Liver (tissue), 9 donors: Measurements from ENCODE around the gene PCBP2. TPM values are rescaled to one million over a fixed set of nuclear protein-coding genes. Genes with fewer than 3 reads are reported as not detected.

ENCODE experiments used
- DNase-seq: peaks from one replicate; pipeline ENCODE4 v3.0.0-alpha.2; 2017; ENCODE audit warnings: low spot score
- H3K27ac ChIP-seq, 2 donors: one replicate each; pipeline ENCODE4 v1.7.0; 2013; ENCODE audit warnings: inconsistent platforms in 2 of 2, low read length in 2 of 2, control low read depth in 1 of 2, low read depth in 1 of 2, mild to moderate bottlenecking in 1 of 2
- H3K27me3 ChIP-seq, 4 donors: one replicate each; pipeline versions ENCODE4 v1.6.1 to v1.7.0; 2013; ENCODE audit warnings: low read length in 3 of 4, inconsistent platforms in 1 of 4, mild to moderate bottlenecking in 1 of 4, moderate library complexity in 1 of 4; ENCODE audit not compliant: control insufficient read depth in 4 of 4, insufficient read depth in 4 of 4
- H3K36me3 ChIP-seq, 4 donors: one replicate each; pipeline versions ENCODE4 v1.6.1 to v1.7.0; 2013; ENCODE audit warnings: low read length in 3 of 4, mild to moderate bottlenecking in 3 of 4, low read depth in 1 of 4, moderate library complexity in 1 of 4; ENCODE audit not compliant: control insufficient read depth in 4 of 4, insufficient read depth in 3 of 4
- H3K4me1 ChIP-seq, 4 donors: one replicate each; pipeline versions ENCODE4 v1.6.1 to v1.7.0; 2013; ENCODE audit warnings: low read length in 3 of 4, mild to moderate bottlenecking in 3 of 4, moderate library complexity in 1 of 4; ENCODE audit not compliant: control insufficient read depth in 4 of 4, insufficient read depth in 4 of 4
- H3K4me3 ChIP-seq, 3 donors: one replicate each; pipeline versions ENCODE4 v1.6.1 to v1.7.0; 2013; ENCODE audit warnings: low read length in 3 of 3, control low read depth in 1 of 3, low read depth in 1 of 3, mild to moderate bottlenecking in 1 of 3
- H3K9ac ChIP-seq, 2 donors: one replicate each; pipeline ENCODE4 v1.7.0; 2013; ENCODE audit warnings: low read length in 2 of 2, mild to moderate bottlenecking in 2 of 2, moderate library complexity in 2 of 2, control low read depth in 1 of 2, low read depth in 1 of 2
- H3K9me3 ChIP-seq, 4 donors: one replicate each; pipeline versions ENCODE4 v1.6.1 to v1.7.0; 2013; ENCODE audit warnings: low read length in 3 of 4; ENCODE audit not compliant: control insufficient read depth in 4 of 4
- CTCF ChIP-seq: fragments of 150-350 bp; IDR thresholded peaks from 2 replicates; pipeline ENCODE4 v1.5.1; 2017; ENCODE audit warnings: improper control_type of control experiment, low read depth, low read length; ENCODE audit not compliant: missing input control
- FOXA1 ChIP-seq: IDR thresholded peaks from 2 replicates; pipeline ENCODE4 v1.6.1; 2016; ENCODE audit warnings: antibody characterized with exemption
- FOXA2 ChIP-seq: IDR thresholded peaks from 2 replicates; pipeline ENCODE4 v1.6.1; 2016; ENCODE audit warnings: antibody characterized with exemption
- GABPA ChIP-seq, 2 donors: IDR thresholded peaks in 1 of 2; conservative IDR thresholded peaks in 1 of 2; 2 replicates each; pipeline ENCODE4 v1.6.1; 2016; ENCODE audit warnings: antibody characterized with exemption in 2 of 2, mild to moderate bottlenecking in 1 of 2, moderate library complexity in 1 of 2
- HNF4A ChIP-seq, 2 donors: conservative IDR thresholded peaks; 2 replicates each; pipeline ENCODE4 v1.6.1; 2016; ENCODE audit warnings: antibody characterized with exemption in 2 of 2, mild to moderate bottlenecking in 2 of 2
- JUND ChIP-seq, 2 donors: IDR thresholded peaks; 2 replicates each; pipeline ENCODE4 v1.6.1; 2016; ENCODE audit warnings: antibody characterized with exemption in 2 of 2
- MAX ChIP-seq: IDR thresholded peaks from 2 replicates; pipeline ENCODE4 v1.6.1; 2016; ENCODE audit warnings: antibody characterized with exemption
- NR2F2 ChIP-seq: IDR thresholded peaks from 2 replicates; pipeline ENCODE4 v1.6.1; 2016; ENCODE audit warnings: antibody characterized with exemption
- RAD21 ChIP-seq, 2 donors: IDR thresholded peaks; 2 replicates each; pipeline ENCODE4 v1.6.1; 2016; ENCODE audit warnings: antibody characterized with exemption in 2 of 2, mild to moderate bottlenecking in 2 of 2
- REST ChIP-seq: IDR thresholded peaks from 2 replicates; pipeline ENCODE4 v1.6.1; 2016; ENCODE audit warnings: antibody characterized with exemption, mild to moderate bottlenecking
- RXRA ChIP-seq, 2 donors: IDR thresholded peaks; 2 replicates each; pipeline ENCODE4 v1.6.1; 2017 to 2018; ENCODE audit warnings: antibody characterized with exemption in 2 of 2, mild to moderate bottlenecking in 1 of 2
- SP1 ChIP-seq: IDR thresholded peaks from 2 replicates; pipeline ENCODE4 v1.6.1; 2018; ENCODE audit warnings: antibody characterized with exemption, mild to moderate bottlenecking
- TAF1 ChIP-seq: conservative IDR thresholded peaks from 2 replicates; pipeline ENCODE4 v1.6.1; 2016; ENCODE audit warnings: antibody characterized with exemption, mild to moderate bottlenecking
- YY1 ChIP-seq: IDR thresholded peaks from 2 replicates; pipeline ENCODE4 v1.6.1; 2016; ENCODE audit warnings: antibody characterized with exemption, mild to moderate bottlenecking
- WGBS: extraction: QIAGEN DNeasy Blood & Tissue Kit; methylation state at CpG from one replicate; pipeline ENCODE4 v1.1.7; 2013; 5-methylcytosine and 5-hydroxymethylcytosine counted together
- polyA plus RNA-seq, 2 donors: library from polyadenylated mRNA; stranded (reverse) in 1 of 2; unstranded in 1 of 2; fragments of 200-250 nt in 1 of 2; fragments of >200 nt in 1 of 2; fragmentation: Nextera tagmentation in 1 of 2; extraction: Ambion mirVana in 1 of 2; gene quantifications; one replicate each; pipeline versions ENCODE4 v1.2.1 to v1.2.3, GENCODE V29; 2013 to 2015
- total RNA-seq, 2 donors: library from RNA; depleted of rRNA; stranded (reverse); fragments of >200 nt; gene quantifications; one replicate each; pipeline ENCODE4 v1.2.3, GENCODE V29; 2014
- TF ChIP-seq, protein P1 (sequence below): IDR thresholded peaks from 2 replicates; pipeline ENCODE4 v1.6.1; 2016; ENCODE audit warnings: antibody characterized with exemption
- donor health status: healthy.
- donor health status: healthy.
- donor health status: healthy.
- donor health status: healthy.
- donor health status: healthy.

The PCBP2 gene
- total and polyA plus RNA-seq, 4 donors, result 130 to 377 (median 223) TPM

- H3K9me3 ChIP-seq, result no peaks in the 10 kb centered on the region
- H3K27me3 ChIP-seq, result no peaks in the 10 kb centered on the region
- TF ChIP-seq TAF1 (no peak), RAD21 (IDR thresholded peaks at IDR 0.05) (no peak), HNF4A (conservative IDR thresholded peaks at IDR 0.05) (peak in 1 of 2 donors; percentile 67), RXRA (IDR thresholded peaks at IDR 0.05) (peak; percentile 30 to 95), REST (no peak), SP1 (peak; percentile 48), CTCF (no peak), FOXA2 (no peak), GABPA (IDR thresholded peaks at IDR 0.05 in 1 of 2, conservative IDR thresholded peaks at IDR 0.05 in 1 of 2) (no peak)
- no peak overlapping the region for H3K4me3 ChIP-seq
- peaks cover 32 to 100% (median 93%) of the 10 kb centered on the region in 4 donors for H3K36me3 ChIP-seq
- H3K9ac ChIP-seq, result no peak overlapping the region
- 40% methylated on average over 3 of the region's 3 CpGs for WGBS
- peaks cover 0 to 6% (median 6%) of the 10 kb centered on the region in 4 donors for H3K4me1 ChIP-seq
- no peak for DNase-seq
- no peak overlapping the region for H3K27ac ChIP-seq
Observed at GRCh38 chr12:53462935-53463334, 11.0 kb downstream of the PCBP2 start.

- peaks cover 0 to 6% (median 6%) of the 10 kb centered on the region in 4 donors for H3K4me1 ChIP-seq
- H3K9me3 ChIP-seq, result no peaks in the 10 kb centered on the region
- no peak overlapping the region for H3K27ac ChIP-seq
- DNase-seq, result no peak
- no peak overlapping the region for H3K4me3 ChIP-seq
- WGBS, result 65% methylated on average over 5 of the region's 5 CpGs
- TF ChIP-seq RXRA (IDR thresholded peaks at IDR 0.05), result no peak
- TF ChIP-seq CTCF, result no peak
- TF ChIP-seq NR2F2, result no peak
- TF ChIP-seq JUND (IDR thresholded peaks at IDR 0.05), result no peak
- TF ChIP-seq, protein P1, sequence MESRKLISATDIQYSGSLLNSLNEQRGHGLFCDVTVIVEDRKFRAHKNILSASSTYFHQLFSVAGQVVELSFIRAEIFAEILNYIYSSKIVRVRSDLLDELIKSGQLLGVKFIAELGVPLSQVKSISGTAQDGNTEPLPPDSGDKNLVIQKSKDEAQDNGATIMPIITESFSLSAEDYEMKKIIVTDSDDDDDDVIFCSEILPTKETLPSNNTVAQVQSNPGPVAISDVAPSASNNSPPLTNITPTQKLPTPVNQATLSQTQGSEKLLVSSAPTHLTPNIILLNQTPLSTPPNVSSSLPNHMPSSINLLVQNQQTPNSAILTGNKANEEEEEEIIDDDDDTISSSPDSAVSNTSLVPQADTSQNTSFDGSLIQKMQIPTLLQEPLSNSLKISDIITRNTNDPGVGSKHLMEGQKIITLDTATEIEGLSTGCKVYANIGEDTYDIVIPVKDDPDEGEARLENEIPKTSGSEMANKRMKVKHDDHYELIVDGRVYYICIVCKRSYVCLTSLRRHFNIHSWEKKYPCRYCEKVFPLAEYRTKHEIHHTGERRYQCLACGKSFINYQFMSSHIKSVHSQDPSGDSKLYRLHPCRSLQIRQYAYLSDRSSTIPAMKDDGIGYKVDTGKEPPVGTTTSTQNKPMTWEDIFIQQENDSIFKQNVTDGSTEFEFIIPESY, result no peak
- TF ChIP-seq FOXA1, result no peak
- no peak for TF ChIP-seq REST
- no peak for TF ChIP-seq FOXA2
- TF ChIP-seq HNF4A (conservative IDR thresholded peaks at IDR 0.05), result no peak
- no peak for TF ChIP-seq MAX
- no peak for TF ChIP-seq RAD21 (IDR thresholded peaks at IDR 0.05)
- no peak for TF ChIP-seq YY1
- H3K9ac ChIP-seq, result no peak overlapping the region
- H3K27me3 ChIP-seq, result no peaks in the 10 kb centered on the region
- peaks cover 35 to 99% (median 94%) of the 10 kb centered on the region in 4 donors for H3K36me3 ChIP-seq
Observed at GRCh38 chr12:53463802-53464560, 12.1 kb downstream of the PCBP2 start.
